DMS53 (cell line): ENCODE data around the gene CCNH.

ENCODE experiments used
- DNase-seq: peaks from one replicate; lab custom pipeline; 2025; lab: John Stamatoyannopoulos, UW

Gene CCNH

GRCh38 chr5:87403409-87403808 lies 9.3 kb downstream of the CCNH start:
- no peak for DNase-seq

DNA sequence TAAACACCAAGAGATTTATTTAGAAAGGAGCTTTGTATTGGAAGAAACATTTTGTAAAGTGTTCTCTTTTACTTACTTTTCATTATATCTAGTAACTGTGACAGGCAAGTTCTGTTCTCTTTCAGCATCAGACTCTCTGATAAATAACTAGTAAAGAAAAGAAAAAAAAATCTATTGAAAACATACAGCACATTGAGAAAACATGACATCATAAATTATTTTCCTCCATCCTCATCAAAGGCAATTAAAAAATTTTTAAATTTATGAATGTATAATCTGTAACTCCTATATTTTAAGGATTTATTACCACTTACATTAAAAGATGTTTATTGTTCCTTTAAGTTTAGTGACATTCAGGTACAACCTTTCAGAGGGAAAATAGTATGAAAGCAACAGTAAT lies 11.1 kb downstream of the CCNH start:
- no peak for DNase-seq

GRCh38 chr5:87400305-87400899 lies 12.3 kb downstream of the CCNH start:
- DNase-seq: peak; percentile 72

- DNase-seq: no peak
These were observed 13.0 kb downstream of the CCNH start for GRCh38 chr5:87399720-87400119.

DNA sequence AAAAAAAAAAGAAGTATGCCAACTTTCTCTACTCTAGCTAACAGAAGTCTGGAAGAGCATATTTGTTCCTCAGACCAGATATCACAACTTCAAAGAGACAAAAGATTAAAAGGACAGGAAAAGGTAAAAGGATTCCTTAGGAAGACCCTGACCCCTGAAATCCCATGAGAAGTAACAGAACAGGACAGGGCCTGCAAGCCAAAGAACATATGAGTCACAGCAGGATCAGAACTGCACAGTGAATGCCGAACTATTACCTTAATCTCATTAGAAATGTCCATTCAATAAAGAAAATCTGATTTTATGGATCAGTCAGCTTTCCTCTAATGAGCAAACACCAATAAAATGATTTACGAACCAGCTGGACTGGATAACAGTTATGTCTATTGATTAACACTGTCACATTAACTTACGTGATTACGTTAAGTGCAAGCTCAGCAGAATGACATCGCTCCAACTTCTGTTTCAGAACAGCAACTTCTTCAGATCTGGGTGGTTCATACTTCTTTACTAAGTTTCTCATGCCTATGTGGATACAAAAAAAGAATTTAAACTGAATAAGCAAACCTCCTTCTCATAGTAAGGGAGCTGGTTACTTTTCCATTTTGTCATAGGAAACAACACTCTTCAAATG lies 13.6 kb downstream of the CCNH start:
- no peak for DNase-seq

- no peak for DNase-seq
These were observed 18.1 kb downstream of the CCNH start for GRCh38 chr5:87394411-87395165.

GRCh38 chr5:87393331-87393730 lies 19.4 kb downstream of the CCNH start:
- no peak for DNase-seq

DNA sequence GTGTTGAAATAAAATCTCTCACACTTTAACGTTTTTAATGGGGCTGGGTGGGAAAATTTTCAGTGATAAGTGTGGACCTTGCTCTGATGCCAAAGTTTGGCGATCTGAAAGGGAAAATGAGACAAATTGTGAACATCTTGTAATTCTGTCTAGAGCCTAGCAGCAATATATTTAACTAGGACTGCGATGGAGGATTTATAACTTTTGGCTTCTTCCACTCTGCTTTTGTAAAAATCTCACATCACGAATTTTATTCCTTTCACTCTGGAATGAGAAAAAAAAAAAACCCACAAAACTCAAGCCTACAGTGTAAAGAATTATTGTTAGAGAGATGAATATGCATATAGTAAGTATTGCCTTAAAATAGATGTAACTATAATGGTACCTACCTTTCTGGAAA lies 19.9 kb downstream of the CCNH start:
- no peak for DNase-seq

- no peak for DNase-seq
These were observed 20.6 kb downstream of the CCNH start for GRCh38 chr5:87392170-87392569.

DNA sequence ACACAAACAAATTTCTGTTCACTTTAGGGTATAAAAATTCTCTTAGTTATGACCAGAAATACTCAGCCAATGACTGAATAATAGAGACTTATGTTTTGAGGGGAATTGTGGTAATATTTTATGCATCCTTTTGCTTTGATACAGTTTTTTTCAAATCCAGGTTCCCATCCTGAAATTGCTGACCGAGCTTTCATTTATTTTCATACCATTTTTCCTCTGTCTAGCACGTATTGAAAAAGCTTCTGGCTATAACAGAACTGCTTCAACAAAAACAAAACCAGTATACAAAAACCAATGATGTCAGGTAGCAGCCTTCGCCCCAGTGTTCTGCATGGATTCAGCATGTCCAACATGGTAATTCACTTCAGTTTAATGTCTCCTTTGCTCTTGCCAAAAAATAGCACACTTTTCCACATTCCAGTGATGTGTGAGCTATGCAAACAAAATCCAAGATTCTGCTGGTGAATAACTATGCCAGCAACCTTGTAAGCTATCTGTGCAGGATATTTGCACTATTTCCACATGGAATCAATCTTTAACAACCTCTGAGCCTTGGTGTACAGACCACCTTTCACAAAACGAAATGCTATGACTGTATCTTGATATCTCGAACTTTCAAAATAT lies 22.0 kb downstream of the CCNH start:
- no peak for DNase-seq

GRCh38 chr5:87390075-87390474 lies 22.7 kb downstream of the CCNH start:
- DNase-seq: no peak

DNA sequence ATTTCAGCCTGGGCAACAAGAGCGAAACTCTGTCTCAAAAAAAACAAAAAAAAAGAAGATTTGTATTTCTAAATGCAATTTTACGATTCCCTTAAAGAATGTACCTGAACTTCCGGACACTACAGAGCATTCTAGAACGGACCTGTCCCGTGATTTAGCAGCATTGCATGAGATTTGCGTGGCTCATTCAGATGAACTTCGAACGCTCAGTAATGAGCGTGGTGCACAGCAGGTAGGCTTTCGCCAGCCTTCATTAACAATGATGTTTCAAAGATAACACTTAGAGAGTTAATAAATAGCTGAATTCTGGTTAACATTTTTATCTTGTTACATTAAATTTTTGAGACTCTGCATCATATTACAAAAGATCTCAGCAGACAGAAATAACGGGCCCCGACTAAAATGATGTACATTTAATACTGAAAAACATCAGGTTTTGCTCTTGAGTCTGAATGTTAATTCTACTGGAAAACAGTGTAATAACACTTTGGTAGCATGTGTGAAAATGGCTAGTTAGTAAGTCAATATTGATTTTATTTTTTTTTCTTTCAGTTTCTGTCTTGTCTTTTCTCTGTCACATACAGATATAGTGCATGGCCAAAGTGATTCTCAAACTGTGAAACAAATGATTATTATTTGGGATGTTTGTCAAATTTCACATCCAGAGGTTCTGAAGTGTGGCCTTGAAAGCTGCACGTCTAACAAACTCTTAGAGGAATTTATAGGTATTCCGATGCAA lies 23.3 kb downstream of the CCNH start:
- DNase-seq: peak; percentile 4

DNA sequence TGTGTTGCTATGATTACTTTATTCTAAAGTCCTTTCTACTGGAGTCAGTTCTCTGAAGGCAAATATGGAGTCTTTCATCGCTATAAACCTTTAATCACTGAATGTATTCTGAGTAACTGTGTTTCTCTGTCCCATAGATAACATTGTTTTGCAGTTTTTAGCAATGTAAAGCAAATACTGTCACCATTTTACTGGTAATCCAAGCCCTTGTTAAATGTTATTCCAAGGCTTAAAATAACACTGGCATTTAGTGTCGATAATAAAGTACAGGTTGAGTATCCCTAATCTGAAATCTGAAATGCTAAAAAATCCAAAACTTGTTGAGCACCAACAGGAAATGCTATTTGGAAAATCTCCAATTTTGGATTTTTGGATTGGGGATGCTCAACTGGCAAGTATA lies 24.6 kb downstream of the CCNH start:
- no peak for DNase-seq

DNA sequence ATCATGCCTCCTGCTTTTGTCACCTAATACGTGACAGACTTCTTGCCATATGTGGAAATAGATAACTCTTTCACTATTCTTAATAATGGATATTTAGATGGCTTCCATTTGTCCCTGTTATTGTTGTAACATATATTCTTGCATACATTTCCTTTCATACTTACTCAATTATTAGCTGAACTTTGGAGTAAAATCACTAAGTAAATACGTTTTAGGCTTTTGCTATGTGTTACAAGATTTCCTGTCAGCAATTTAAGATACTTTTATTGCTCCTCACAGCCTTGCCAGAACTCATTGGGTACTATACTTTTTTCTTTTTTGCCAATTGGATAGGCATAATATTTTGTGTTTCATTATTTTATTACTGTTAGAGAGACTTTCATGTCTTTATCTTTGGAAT lies 26.9 kb downstream of the CCNH start:
- DNase-seq: no peak

DNA sequence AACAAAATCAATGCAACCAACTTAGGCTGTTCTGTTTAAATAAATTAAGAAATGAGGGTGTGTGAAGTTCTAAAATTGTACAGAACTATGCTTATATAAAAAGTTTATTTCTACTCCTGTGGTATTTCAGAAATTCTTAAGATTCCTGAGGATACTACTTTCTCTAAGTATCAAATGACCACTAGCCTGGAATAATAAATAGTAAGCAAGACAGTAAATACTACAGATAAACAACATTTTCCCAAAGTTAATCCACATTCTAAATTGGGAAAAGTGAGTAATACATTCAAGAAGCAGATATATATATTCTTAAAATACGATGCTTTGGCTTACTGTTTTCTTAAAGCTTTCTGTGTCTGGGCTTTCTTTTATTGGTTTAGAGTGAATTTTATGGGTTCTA lies 29.5 kb downstream of the CCNH start:
- DNase-seq: no peak

- DNase-seq: no peak
These were observed 30.5 kb downstream of the CCNH start for GRCh38 chr5:87382224-87382623.

GRCh38 chr5:87372705-87373104 lies 40.0 kb downstream of the CCNH start:
- DNase-seq: no peak

- no peak for DNase-seq
These were observed 43.3 kb downstream of the CCNH start for GRCh38 chr5:87369431-87369830.

- DNase-seq: no peak
These were observed 44.1 kb downstream of the CCNH start for GRCh38 chr5:87368601-87369000.

DNA sequence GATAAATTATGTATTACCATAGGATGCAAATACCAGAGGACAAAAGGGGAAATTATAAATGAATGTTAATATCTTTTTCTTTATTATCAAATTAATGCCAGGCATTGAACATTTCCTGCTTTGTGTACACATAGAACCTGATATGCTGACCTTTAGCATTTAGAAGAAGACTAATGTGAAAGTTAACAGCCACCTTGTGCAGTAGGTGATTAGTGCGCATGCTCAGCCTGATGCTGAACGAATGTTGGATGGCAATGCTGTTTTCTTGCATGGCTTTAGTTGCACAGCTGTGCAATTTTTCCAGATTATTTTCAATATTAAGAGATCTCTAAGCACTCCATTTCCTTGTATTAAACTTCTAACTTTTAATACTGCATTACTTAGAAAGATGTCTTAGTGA lies 45.5 kb downstream of the CCNH start:
- no peak for DNase-seq

GRCh38 chr5:87361536-87362213 lies 51.1 kb downstream of the CCNH start:
- no peak for DNase-seq

- no peak for DNase-seq
These were observed 51.7 kb downstream of the CCNH start for GRCh38 chr5:87361031-87361445.
